Stimulated activated CD4-positive, alpha-beta T cell treated with anti-CD3 and anti-CD28 coated beads, Interleukin-1b, Interleukin-23, amount 100 ng/mL, for 1 hour (primary cell): ENCODE measurements around the gene LONRF2.

Source experiments
- DNase-seq, 2 donors: peaks; one replicate each; pipeline ENCODE4 v3.0.0-alpha.2; 2020; ENCODE audit warnings: low read depth in 2 of 2

The LONRF2 gene

DNA sequence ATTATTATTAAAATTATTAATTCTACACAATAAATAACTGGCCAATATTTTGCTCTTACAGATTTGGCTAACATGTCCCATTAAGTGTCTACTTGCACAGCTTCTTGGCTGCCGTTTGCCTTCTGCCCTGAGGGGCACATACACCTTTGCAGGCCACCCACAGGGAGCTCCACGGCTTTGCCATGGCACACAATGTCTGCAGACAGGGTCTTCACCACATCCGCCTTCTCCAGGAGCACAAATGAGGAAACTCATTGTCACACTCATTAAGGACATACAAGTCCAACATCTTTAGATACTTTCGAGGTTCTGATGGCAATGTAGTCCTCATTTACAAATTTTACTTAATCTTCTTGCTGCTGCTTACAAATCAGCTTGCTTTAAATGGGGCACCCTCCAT lies 45.6 kb downstream of the LONRF2 start:
- DNase-seq: no peak

DNA sequence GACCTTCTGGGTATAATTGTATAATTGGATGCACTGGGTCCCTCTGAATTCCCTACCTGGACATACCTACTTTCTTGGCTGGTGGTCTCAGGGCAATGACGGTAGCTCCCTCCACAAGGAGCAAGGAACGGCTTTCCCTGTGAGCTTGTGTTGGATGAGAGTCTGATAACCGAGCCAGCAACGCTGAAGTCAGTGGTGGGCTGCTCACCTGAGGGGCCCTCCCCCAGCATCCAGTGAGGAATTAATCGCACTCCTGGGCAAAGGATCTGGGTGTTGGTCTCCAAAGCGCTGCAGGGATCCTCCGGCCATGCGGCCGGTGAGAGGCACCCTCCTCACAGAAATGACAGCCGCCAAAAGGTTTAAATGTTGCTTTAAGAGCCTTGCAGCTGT lies 47.1 kb downstream of the LONRF2 start:
- no peak for DNase-seq

DNA sequence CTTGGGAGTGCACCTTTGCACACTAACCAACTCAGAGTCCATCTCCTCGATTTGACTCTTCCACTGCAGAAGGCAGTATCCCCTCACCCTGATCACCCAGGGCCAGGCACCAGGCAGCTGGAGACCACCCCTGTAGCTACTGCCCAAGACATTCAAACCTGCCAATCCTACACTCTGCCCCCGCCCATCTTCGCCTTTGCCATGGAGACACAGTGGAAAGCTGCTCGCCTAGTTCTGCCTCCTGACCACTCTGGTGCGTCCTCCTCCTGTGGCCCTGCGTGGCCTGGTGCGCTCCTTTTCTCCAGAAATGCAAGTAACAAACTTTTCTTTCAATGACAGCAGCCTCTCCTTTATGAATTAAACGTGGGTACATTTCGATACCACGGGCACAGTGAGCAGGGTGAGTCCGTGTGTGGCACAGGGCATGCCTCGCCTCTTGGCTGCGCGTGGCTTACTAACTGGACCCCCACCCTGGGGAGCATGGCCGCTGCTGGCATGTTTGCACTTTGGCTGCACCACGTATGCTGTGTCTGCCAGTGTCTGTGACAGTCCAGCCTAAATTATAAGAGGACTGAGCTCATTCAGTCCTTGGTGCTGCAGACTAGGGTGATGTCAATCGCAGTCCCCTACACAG lies 47.6 kb downstream of the LONRF2 start:
- DNase-seq: no peak

- no peak for DNase-seq
Observed at GRCh38 chr2:100274076-100274475, 48.2 kb downstream of the LONRF2 start.

GRCh38 chr2:100273387-100273786 lies 48.9 kb downstream of the LONRF2 start:
- DNase-seq: no peak

DNA sequence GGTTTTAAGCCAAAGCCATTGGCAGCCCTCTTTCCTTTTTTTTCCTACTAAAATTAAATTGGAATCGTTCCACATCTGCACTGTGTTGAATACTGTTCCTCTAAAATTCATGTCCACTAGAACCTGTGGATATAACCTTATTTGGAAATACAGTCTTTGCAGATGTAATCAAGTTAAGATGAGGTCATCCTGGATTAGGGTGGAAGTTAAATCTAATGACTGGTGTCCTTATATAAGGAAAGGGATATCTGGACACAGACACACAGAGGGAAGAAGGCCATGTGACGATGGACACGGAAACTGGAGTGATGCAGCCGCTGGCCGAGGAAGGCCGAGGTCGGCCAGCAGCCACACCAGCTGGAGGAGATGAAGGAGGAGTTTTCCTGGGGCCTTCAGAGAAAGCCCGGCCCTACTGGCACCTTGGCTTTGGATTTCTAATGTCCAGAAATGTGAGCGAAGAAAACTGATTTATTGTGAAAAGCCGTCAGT lies 49.4 kb downstream of the LONRF2 start:
- no peak for DNase-seq

DNA sequence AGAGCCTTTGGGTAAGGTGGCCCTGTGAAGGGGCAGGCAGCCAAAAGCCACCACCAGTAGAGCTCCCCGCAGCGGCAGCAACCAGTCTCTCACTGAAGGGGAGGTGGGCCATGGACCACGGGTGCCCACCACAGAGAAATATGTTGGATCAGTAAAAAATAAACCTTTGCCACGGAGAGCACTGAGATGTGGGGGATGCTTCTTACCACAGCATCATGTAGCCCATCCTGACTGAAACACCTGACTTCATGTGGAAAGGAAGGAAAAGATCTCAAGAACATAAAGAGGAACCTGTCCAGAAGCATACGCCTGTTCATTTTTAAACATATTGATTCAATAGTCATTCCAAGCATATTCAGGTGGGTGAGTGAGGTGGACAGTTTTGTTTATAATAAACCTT lies 51.1 kb downstream of the LONRF2 start:
- DNase-seq: no peak

DNA sequence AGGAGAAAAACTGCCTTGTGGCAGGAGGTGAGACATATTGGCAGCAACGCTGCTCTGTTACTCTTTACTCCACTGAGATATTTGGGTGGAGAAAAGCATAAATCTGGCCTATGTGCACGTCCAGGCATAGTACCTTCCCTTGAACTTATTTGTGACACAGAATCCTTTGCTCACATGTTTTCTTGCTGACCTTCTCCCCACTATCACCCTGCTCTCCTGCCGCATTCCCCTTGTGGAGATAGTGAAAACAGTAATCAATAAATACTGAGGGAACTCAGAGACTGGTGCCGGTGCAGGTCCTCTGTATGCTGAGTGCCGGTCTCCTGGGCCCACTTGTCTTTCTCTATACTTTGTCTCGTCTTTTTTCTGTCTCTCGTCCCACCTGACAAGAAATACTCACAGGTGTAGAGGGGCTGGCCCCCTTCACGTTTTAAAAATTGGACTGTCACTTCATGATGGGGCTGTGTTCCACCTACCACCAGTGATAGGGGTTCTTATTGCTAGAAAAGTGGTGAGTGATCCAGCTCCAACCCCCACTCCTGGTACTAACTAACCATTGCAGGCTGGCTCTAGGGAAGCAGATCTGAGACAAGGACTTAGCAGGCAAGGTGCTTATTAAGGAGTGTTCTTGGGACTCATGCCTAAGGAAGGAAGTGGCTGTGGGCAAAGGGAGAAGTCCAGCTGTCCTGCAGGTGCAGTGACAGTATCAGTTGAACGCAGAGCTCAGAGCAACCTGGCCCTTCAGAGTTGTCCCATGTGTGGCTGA lies 51.7 kb downstream of the LONRF2 start:
- DNase-seq: no peak

DNA sequence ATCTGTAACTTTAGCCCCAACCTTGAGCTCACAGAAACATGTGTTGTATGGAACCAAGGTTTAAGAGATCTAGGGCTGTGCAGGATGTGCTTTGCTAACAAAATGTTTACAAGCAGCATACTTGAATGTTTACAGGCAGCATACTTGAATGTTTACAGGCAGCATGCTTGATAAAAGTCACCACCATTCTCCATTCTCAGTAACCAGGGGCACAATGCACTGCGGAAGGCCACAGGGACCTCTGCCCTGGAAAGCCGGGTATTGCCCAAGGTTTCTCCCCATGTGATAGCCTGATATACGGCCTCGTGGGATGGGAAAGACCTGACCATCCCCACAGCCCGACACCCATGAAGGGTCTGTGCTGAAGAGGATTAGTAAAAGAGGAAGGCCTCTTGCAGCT lies 52.4 kb downstream of the LONRF2 start:
- no peak for DNase-seq

DNA sequence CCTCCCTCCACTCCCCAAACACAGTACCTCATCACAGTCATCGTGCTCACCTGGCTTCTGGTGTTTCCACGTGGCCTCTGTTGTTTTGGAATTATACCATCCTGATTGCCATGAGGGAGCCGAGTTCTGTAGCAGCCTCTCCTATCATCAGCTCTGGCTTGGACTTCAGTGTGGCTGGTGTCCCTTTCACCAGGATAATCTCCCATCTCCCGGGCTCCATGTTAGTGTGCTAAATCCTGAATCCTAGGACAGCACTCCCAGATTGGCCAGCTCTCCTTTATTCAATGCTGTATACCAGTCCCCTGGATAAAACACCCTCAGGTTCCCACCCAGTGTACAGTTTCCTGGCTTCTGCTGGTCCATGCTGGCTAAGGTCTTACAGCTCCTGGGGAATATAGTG lies 53.3 kb downstream of the LONRF2 start:
- no peak for DNase-seq

DNA sequence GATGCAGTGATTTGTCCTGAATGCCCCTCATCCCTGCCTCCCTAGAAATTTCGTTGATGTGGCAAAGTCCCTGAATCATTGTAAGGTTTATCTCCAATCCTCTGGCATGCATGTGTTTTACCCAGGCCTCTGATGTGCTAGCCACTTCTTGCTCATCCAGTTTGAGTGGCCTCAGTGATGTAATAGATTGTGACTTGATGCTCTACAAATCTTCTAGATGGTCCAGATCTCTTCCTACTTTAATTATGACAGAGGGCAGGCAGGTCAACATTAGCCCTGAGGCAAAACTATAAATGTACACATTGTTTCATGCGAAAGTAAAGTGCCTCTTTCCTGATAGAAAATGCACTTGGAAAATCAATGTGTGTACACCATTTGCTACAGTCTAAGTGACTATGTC lies 54.5 kb downstream of the LONRF2 start:
- DNase-seq: no peak

DNA sequence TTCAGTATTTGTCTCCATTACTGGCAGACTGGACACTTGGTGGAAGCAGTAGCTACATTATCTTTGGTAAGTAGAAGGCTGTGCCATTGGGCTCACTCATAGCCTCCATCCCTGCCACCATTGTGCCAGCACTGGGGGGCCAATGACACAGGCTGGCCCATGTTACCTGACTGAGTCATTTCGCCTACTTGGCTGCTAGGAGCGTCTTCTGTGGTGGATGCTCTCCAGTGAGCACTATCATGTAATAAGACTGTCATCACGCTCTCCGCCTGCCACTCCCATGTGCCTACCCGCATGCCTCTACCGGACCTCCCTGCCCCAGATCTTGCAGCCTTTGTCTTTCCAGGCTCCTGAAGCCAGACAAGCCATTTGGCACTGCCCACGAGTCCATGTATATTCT lies 56.2 kb downstream of the LONRF2 start:
- DNase-seq: no peak

DNA sequence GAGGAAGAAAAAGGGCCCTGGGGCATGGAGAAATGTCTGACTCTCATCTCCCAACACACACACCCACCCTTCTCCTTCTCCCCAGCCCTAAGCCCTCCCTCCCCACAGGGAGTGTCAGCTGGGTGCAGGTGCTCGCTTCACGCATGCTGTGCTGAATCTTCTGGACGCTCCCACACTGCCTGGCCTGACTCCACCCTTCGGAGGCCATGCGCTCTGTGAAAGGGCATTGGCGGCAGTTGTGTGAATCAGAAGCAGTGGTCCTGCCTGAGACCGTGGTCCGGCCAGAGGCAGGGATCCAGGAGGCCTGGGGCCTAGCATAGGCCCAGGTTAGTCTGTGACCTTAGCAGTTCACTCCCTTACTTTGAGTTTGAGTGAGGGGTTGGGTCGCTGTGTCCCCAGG lies 57.1 kb downstream of the LONRF2 start:
- DNase-seq: no peak

- DNase-seq: no peak
Observed at GRCh38 chr2:100264651-100265050, 57.6 kb downstream of the LONRF2 start.

DNA sequence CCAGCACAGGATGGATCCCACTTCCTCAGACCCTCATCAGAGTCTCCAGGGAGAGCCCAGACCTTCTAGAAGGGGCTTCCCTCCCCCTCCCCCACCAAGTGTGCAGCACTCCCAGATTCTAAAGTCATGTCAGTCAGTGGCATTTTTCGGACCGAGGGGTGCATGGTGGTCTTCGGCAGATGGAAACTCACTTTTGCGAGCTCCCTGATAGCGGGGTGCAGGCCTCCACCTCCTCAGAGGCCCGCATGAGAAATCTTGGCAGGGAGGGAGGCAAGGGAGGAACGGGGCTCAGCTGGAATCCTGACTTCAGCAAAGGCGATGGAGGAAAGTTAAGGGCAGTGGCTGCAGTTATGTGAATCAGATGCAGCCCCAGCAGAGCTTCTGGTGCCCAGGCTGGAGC lies 58.2 kb downstream of the LONRF2 start:
- no peak for DNase-seq

GRCh38 chr2:100262555-100263320 lies 59.6 kb downstream of the LONRF2 start:
- DNase-seq: peak in 1 of 2 donors; percentile 30

DNA sequence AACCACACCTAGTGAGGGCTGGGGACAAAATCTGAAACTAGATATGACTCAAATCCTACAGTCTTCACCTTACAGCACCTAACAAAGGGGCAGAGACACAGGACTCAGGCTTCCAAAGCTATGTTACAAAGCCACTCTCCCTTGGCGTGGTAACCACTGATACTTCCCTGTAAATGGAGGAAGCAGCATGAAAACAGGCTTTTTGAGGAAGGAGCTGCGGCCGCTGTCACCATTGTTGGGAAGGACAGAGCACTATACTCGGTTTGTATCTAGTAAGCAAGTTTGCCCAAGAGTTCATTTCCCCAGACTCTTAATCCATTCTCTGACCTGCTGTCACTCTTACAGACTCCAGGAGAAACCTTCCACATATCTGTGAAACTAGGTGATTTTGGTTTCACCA lies 60.3 kb downstream of the LONRF2 start:
- no peak for DNase-seq

GRCh38 chr2:100260712-100261620 lies 61.3 kb downstream of the LONRF2 start:
- DNase-seq: no peak

- DNase-seq: no peak
Observed at GRCh38 chr2:100259106-100259505, 63.2 kb downstream of the LONRF2 start.

GRCh38 chr2:100257939-100258338 lies 64.4 kb downstream of the LONRF2 start:
- no peak for DNase-seq

GRCh38 chr2:100256849-100257248 lies 65.5 kb downstream of the LONRF2 start:
- no peak for DNase-seq

DNA sequence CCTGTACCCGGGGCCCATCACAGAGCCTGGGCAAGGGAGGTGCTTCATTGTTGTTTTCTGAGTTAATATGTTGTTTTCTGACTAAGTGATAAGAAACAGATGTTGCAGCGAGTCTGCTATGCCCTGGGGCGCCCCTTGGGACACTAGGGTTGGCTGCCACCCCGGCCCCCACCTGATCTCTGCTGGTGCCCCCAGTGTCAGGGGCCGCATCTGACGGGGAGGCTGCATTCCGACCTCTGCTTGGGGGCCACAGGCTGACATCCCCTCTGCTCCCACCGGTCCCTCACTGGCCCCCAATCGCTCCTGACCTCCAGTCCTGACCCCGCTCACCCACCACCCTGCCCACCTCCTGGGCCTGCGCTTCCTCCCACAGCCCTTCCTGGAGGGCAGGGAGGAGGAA lies 65.9 kb downstream of the LONRF2 start:
- no peak for DNase-seq
